Measurements from ENCODE around the gene PLAAT1. TPM values are rescaled to one million over a fixed set of nuclear protein-coding genes. Genes with fewer than 3 reads are reported as not detected.

The PLAAT1 gene
- total RNA-seq, 1 donor from 2014 or later: 1.6 TPM

GRCh38 chr3:193313061-193313958 is 72.3 kb downstream of the PLAAT1 start:
- no peak overlapping the region for H3K4me3 ChIP-seq (ENCODE audit: low read depth, low read length)
- TF ChIP-seq, protein P1, sequence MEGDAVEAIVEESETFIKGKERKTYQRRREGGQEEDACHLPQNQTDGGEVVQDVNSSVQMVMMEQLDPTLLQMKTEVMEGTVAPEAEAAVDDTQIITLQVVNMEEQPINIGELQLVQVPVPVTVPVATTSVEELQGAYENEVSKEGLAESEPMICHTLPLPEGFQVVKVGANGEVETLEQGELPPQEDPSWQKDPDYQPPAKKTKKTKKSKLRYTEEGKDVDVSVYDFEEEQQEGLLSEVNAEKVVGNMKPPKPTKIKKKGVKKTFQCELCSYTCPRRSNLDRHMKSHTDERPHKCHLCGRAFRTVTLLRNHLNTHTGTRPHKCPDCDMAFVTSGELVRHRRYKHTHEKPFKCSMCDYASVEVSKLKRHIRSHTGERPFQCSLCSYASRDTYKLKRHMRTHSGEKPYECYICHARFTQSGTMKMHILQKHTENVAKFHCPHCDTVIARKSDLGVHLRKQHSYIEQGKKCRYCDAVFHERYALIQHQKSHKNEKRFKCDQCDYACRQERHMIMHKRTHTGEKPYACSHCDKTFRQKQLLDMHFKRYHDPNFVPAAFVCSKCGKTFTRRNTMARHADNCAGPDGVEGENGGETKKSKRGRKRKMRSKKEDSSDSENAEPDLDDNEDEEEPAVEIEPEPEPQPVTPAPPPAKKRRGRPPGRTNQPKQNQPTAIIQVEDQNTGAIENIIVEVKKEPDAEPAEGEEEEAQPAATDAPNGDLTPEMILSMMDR (IDR thresholded peaks at IDR 0.05; ENCODE audit: insufficient read depth, low read length, severe bottlenecking): no peak
- FAIRE-seq (peak; percentile 55), DNase-seq (ENCODE audit: low read depth) (no peak)
- no peaks in the 10 kb centered on the region for H3K36me3 ChIP-seq (ENCODE audit: control insufficient read depth, insufficient read depth, low read length)
- no peaks in the 10 kb centered on the region for H3K27me3 ChIP-seq (ENCODE audit: control insufficient read depth, insufficient read depth, low read length)

DNA sequence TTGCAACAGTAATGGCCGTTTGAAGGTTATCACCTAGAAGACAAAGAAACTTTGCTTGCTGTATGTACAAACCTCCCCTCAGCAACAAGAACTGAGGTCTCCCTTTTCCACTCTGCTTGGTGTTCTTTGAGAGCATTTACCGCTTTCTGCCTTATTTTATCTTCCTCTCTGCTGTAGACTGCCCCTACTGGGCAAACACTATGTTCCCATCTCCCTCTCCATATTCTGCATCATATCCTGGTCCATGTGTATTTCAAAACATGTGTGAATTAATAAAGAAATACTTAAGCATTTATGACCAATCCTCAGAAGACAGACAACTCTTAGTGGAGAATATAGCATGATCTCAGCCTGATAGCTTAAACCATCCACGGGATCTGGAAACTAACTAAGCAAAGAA is 73.1 kb downstream of the PLAAT1 start:
- no peak overlapping the region for H3K4me3 ChIP-seq (ENCODE audit: low read depth, low read length)
- no peaks in the 10 kb centered on the region for H3K27me3 ChIP-seq (ENCODE audit: control insufficient read depth, insufficient read depth, low read length)
- DNase-seq (ENCODE audit: low read depth) (no peak), FAIRE-seq (no peak)
- TF ChIP-seq, protein P1 (IDR thresholded peaks at IDR 0.05; ENCODE audit: insufficient read depth, low read length, severe bottlenecking): no peak
- H3K36me3 ChIP-seq (ENCODE audit: control insufficient read depth, insufficient read depth, low read length): no peaks in the 10 kb centered on the region

- TF ChIP-seq, protein P1 (IDR thresholded peaks at IDR 0.05; ENCODE audit: insufficient read depth, low read length, severe bottlenecking): no peak
- H3K4me3 ChIP-seq (ENCODE audit: low read depth, low read length): no peak overlapping the region
- FAIRE-seq: no peak
- DNase-seq (ENCODE audit: low read depth): no peak
- no peaks in the 10 kb centered on the region for H3K36me3 ChIP-seq (ENCODE audit: control insufficient read depth, insufficient read depth, low read length)
- H3K27me3 ChIP-seq (ENCODE audit: control insufficient read depth, insufficient read depth, low read length): no peaks in the 10 kb centered on the region
Measured at GRCh38 chr3:193317682-193318300, 76.8 kb downstream of the PLAAT1 start.

Other genes starting within 250 kb of the PLAAT1 start
- 0.13 TPM in 1 of 2 replicates, not detected in the other for gene ATP13A5, start 137.5 kb downstream of the PLAAT1 start, total RNA-seq

Measured in bronchial epithelial cell (primary cell).